Mammary microvascular endothelial cell (primary cell): ENCODE results near the gene ZCCHC7. TPM values are rescaled to one million over a fixed set of nuclear protein-coding genes. Genes with fewer than 3 reads are reported as not detected.

Source experiments
- total RNA-seq: library from RNA; depleted of rRNA; stranded (reverse); fragments of >200 nt; gene quantifications from 2 replicates; pipeline ENCODE4 v1.2.3, GENCODE V29; 2015

ZCCHC7 gene
- total RNA-seq: 4.9 and 10.5 TPM in 2 replicates

GRCh38 chr9:37119907-37120842 lies at the start of gene ZCCHC7:
ZCCHC7 (plus strand) TSS chr9:37120574.

Other genes starting within 250 kb of the ZCCHC7 start
- not detected in 2 replicates for gene PAX5, start 86.3 kb upstream of the ZCCHC7 start, total RNA-seq